ENCODE results near the gene CYB561D1. TPM values are rescaled to one million over a fixed set of nuclear protein-coding genes. Genes with fewer than 3 reads are reported as not detected.

The CYB561D1 gene
- total RNA-seq, 1 experiment from 2014 or later, result 5.7 TPM

- peaks cover 6% of the 10 kb centered on the region for H3K27me3 ChIP-seq (replicated peaks; ENCODE audit: insufficient read depth, low read depth, low read length, poor library complexity)
- H3K27ac ChIP-seq (ENCODE audit: low read depth, low read length, poor library complexity, severe bottlenecking), result peak overlapping the region; percentile 98
- peak; percentile 31 for DNase-seq (ENCODE audit: low spot score)
- H3K36me3 ChIP-seq (ENCODE audit: insufficient read depth, low read length, poor library complexity, severe bottlenecking), result peaks cover 19% of the 10 kb centered on the region
- TSS peak; percentile 82 for BruUV-seq (replicated peaks)
- ChIA-PET POLR2A (ENCODE audit: low non-redundant PET) (no interaction called here), CTCF (interaction anchor here (1.7 kb wide), 1 partner anchor 10 kb away, joined by 5 read pairs; the partner anchor contains the start of gene CYB561D1)
- no peaks in the 10 kb centered on the region for H3K9me3 ChIP-seq (ENCODE audit: low read depth, low read length, poor library complexity, severe bottlenecking)
- H3K4me1 ChIP-seq (ENCODE audit: insufficient read depth, low read length, poor library complexity, severe bottlenecking), result peaks cover 8% of the 10 kb centered on the region
- intact Hi-C loops (cut with micrococcal nuclease; ENCODE audit: unreplicated experiment), result no loop called here
- peak overlapping the region; percentile 64 for H3K4me3 ChIP-seq (ENCODE audit: low read depth, low read length, poor library complexity, severe bottlenecking)
- TF ChIP-seq CTCF (conservative IDR thresholded peaks at IDR 0.05; ENCODE audit: low read depth, low read length) (no peak), EZH2 (IDR thresholded peaks at IDR 0.05; ENCODE audit: borderline replicate concordance, low read depth, low read length, poor library complexity, severe bottlenecking) (no peak)
Observed at GRCh38 chr1:109484519-109484975, 9.3 kb upstream of the CYB561D1 start.

- peak; percentile 64 for DNase-seq (ENCODE audit: low spot score)
- peak overlapping the region; percentile 64 for H3K4me3 ChIP-seq (ENCODE audit: low read depth, low read length, poor library complexity, severe bottlenecking)
- intact Hi-C loops (cut with micrococcal nuclease; ENCODE audit: unreplicated experiment), result no loop called here
- POLR2A ChIA-PET (ENCODE audit: low non-redundant PET), result no interaction called here
- no peaks in the 10 kb centered on the region for H3K9me3 ChIP-seq (ENCODE audit: low read depth, low read length, poor library complexity, severe bottlenecking)
- no peak for TF ChIP-seq EZH2 (IDR thresholded peaks at IDR 0.05; ENCODE audit: borderline replicate concordance, low read depth, low read length, poor library complexity, severe bottlenecking)
- BruUV-seq (replicated peaks), result no TSS peak
- peaks cover 24% of the 10 kb centered on the region for H3K36me3 ChIP-seq (ENCODE audit: insufficient read depth, low read length, poor library complexity, severe bottlenecking)
- CTCF ChIA-PET, result interaction anchor here (1.7 kb wide), 1 partner anchor 9 kb away, joined by 5 read pairs; the partner anchor contains the start of gene CYB561D1
- H3K27me3 ChIP-seq (replicated peaks; ENCODE audit: insufficient read depth, low read depth, low read length, poor library complexity), result peaks cover 6% of the 10 kb centered on the region
- peaks cover 8% of the 10 kb centered on the region for H3K4me1 ChIP-seq (ENCODE audit: insufficient read depth, low read length, poor library complexity, severe bottlenecking)
- peak overlapping the region; percentile 98 for H3K27ac ChIP-seq (ENCODE audit: low read depth, low read length, poor library complexity, severe bottlenecking)
Observed at GRCh38 chr1:109485001-109485400, 8.9 kb upstream of the CYB561D1 start.

- POLR2A ChIA-PET (ENCODE audit: low non-redundant PET), result no interaction called here
- Histone ChIP-seq H3K4me3 (ENCODE audit: low read depth, low read length, poor library complexity, severe bottlenecking) (no peak overlapping the region), H3K4me1 (ENCODE audit: insufficient read depth, low read length, poor library complexity, severe bottlenecking) (peaks cover 8% of the 10 kb centered on the region), H3K36me3 (ENCODE audit: insufficient read depth, low read length, poor library complexity, severe bottlenecking) (peaks cover 32% of the 10 kb centered on the region), H3K27me3 (replicated peaks; ENCODE audit: insufficient read depth, low read depth, low read length, poor library complexity) (no peaks in the 10 kb centered on the region), H3K9me3 (ENCODE audit: low read depth, low read length, poor library complexity, severe bottlenecking) (no peaks in the 10 kb centered on the region), H3K27ac (ENCODE audit: low read depth, low read length, poor library complexity, severe bottlenecking) (no peak overlapping the region)
- TF ChIP-seq EZH2 (IDR thresholded peaks at IDR 0.05; ENCODE audit: borderline replicate concordance, low read depth, low read length, poor library complexity, severe bottlenecking) (no peak), CTCF (conservative IDR thresholded peaks at IDR 0.05; ENCODE audit: low read depth, low read length) (no peak)
- intact Hi-C loops (cut with micrococcal nuclease; ENCODE audit: unreplicated experiment), result no loop called here
- CTCF ChIA-PET, result no interaction called here
- BruUV-seq (replicated peaks), result no TSS peak
- DNase-seq (ENCODE audit: low spot score), result no peak
Observed at GRCh38 chr1:109487261-109487660, 6.6 kb upstream of the CYB561D1 start.

DNA sequence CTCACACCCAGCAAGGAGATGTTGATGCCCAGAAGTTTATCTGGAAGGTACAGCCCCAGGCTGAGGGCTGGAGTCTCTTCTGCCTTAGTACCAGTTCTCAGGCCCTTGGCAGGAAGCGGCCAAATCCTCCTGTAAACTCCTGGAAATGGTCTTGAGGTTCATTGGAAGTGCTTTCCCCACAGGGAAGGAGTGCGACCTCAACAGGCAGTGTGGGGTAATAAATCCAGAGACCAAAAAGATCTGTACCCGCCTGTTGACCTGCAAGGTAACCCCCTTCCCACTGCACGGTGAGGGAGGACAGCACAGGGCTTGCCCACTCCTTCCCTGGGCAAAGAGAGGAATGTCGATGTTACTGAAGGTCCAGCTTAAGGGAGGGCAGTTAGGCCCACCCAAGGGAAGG, 5.7 kb upstream of the CYB561D1 start:
- TF ChIP-seq EZH2 (IDR thresholded peaks at IDR 0.05; ENCODE audit: borderline replicate concordance, low read depth, low read length, poor library complexity, severe bottlenecking) (no peak), CTCF (conservative IDR thresholded peaks at IDR 0.05; ENCODE audit: low read depth, low read length) (peak; percentile 34; the same call in 1 of the 2 replicates)
- no peak for DNase-seq (ENCODE audit: low spot score)
- Histone ChIP-seq H3K36me3 (ENCODE audit: insufficient read depth, low read length, poor library complexity, severe bottlenecking) (peaks cover 32% of the 10 kb centered on the region), H3K27me3 (replicated peaks; ENCODE audit: insufficient read depth, low read depth, low read length, poor library complexity) (no peaks in the 10 kb centered on the region), H3K4me1 (ENCODE audit: insufficient read depth, low read length, poor library complexity, severe bottlenecking) (peaks cover 8% of the 10 kb centered on the region), H3K4me3 (ENCODE audit: low read depth, low read length, poor library complexity, severe bottlenecking) (no peak overlapping the region), H3K9me3 (ENCODE audit: low read depth, low read length, poor library complexity, severe bottlenecking) (no peaks in the 10 kb centered on the region), H3K27ac (ENCODE audit: low read depth, low read length, poor library complexity, severe bottlenecking) (no peak overlapping the region)
- CTCF ChIA-PET, result no interaction called here
- intact Hi-C loops (cut with micrococcal nuclease; ENCODE audit: unreplicated experiment), result no loop called here
- BruUV-seq (replicated peaks), result no TSS peak
- POLR2A ChIA-PET (ENCODE audit: low non-redundant PET), result no interaction called here
